ENCODE data around the gene PRLH.

DNA sequence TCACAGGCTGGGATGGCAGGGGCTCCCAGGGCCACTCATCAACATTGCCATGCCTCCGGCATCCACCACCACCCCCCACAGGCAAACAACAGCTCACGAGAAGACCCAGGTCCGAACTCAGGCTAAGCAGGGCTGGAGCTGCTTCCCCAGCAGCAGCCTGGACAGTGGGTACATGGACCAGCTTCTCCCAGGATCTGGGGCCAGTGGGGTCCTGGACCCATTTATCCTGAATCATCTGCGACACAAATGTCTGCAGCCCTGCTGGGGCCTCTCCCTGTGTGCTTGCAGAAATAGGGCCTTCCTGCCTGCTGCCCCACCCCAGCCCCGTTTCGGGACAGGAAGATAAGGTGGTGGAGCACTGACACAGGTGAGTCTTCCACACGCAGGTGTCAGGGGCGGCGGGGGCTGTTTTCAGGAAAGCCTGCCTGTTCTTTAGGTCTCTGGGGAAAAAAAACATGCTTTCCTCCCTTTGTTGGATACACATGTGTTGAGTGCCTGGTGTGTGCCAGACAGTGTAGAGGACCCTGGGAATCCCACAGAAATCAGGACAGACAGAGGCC is 4.5 kb downstream of the PRLH start:
- TF ChIP-seq, protein P1, sequence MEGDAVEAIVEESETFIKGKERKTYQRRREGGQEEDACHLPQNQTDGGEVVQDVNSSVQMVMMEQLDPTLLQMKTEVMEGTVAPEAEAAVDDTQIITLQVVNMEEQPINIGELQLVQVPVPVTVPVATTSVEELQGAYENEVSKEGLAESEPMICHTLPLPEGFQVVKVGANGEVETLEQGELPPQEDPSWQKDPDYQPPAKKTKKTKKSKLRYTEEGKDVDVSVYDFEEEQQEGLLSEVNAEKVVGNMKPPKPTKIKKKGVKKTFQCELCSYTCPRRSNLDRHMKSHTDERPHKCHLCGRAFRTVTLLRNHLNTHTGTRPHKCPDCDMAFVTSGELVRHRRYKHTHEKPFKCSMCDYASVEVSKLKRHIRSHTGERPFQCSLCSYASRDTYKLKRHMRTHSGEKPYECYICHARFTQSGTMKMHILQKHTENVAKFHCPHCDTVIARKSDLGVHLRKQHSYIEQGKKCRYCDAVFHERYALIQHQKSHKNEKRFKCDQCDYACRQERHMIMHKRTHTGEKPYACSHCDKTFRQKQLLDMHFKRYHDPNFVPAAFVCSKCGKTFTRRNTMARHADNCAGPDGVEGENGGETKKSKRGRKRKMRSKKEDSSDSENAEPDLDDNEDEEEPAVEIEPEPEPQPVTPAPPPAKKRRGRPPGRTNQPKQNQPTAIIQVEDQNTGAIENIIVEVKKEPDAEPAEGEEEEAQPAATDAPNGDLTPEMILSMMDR (IDR thresholded peaks at IDR 0.05; ENCODE audit: low read depth, low read length) = no peak
- no peak for TF ChIP-seq EZH2phosphoT487 (IDR thresholded peaks at IDR 0.05; ENCODE audit: low read depth)

Measured in OCI-LY3 (cell line).